Hematopoietic multipotent progenitor cell (in vitro differentiated cells): ENCODE data around the gene CAMK1D. TPM values are rescaled to one million over a fixed set of nuclear protein-coding genes. Genes with fewer than 3 reads are reported as not detected.
A peak's percentile ranks its signal among the peaks of the same experiment; 100 is the strongest.

Source experiments
- DNase-seq, 3 donors: peaks; one replicate each; pipeline ENCODE4 v3.0.0-alpha.2; 2011 to 2015; ENCODE audit warnings: low read depth in 2 of 3, low spot score in 2 of 3
- total RNA-seq: library from RNA; depleted of rRNA; stranded (reverse); fragments of >200 nt; gene quantifications from one replicate; pipeline ENCODE4 v1.2.3, GENCODE V29; 2012

The CAMK1D gene
- total RNA-seq, 1 donor = 25.6 TPM

DNA sequence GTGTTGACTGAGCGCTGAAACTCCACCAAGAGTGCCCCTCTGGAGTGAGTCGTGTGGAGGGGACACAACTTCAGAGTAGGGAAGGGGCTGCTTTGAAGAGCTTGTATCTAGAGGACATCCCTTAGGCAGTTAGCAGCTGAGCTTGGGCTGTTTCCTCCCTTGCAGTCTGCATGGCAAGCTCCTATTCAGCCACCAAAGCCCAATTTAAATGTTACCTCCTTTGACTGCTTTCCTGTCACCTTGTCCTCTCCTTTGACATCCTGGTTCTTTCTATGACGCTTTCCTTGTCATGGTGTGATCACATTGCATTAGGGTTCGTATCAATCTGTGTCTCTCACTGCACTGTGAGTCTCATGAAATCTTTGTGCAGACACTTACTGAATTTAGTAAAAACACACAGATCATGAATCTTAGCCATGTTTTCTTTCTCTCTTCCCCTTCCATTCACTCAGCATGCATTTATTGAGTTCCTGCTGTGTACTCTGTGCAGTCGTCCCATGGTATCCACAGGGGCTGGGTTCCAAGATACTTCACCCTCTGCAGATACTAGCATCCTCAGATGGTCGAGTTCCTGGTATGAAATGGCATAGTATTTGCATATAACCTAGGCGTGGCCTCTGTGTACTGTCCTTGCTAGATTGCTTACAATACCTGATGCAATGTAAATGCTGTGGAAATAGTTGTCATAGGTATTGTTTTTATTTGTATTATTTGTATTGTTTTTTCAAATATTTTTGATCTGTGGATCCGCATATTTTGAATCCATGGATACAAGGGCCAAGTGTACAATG, 423.6 kb downstream of the CAMK1D start:
- DNase-seq = no peak

DNA sequence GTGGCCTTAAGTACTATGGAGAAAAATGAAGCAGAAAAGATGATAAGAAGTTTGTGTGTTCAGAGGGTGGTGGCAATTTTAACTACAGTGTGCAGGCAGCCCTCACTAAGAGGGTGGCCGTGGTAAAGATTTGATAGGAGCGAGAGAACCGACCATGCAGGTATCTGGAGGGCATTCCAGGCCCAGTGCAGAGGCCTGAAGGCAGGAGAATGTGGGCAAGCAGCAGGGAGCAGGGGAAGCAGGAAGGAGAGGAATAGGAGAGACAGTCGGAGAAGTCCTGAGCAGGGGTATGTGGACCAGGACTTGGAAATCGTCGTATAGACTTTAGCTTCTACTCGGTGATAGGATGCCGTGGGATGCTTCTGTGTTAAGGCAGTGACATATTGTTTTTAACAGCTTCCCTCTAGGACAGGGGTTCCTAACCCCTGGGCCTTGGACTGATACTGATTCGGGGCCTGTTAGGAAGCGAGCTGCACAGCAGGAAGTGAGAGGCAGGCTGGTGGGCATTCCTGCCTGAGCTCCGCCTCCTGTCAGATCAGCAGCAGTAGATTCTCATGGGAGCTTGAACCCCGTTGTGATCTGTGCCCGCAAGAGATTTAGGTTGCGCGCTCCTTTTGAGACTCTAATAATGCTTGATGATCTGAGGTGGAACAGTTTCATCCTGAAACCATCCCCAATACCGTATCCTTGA, 425.0 kb downstream of the CAMK1D start:
- DNase-seq = no peak

DNA sequence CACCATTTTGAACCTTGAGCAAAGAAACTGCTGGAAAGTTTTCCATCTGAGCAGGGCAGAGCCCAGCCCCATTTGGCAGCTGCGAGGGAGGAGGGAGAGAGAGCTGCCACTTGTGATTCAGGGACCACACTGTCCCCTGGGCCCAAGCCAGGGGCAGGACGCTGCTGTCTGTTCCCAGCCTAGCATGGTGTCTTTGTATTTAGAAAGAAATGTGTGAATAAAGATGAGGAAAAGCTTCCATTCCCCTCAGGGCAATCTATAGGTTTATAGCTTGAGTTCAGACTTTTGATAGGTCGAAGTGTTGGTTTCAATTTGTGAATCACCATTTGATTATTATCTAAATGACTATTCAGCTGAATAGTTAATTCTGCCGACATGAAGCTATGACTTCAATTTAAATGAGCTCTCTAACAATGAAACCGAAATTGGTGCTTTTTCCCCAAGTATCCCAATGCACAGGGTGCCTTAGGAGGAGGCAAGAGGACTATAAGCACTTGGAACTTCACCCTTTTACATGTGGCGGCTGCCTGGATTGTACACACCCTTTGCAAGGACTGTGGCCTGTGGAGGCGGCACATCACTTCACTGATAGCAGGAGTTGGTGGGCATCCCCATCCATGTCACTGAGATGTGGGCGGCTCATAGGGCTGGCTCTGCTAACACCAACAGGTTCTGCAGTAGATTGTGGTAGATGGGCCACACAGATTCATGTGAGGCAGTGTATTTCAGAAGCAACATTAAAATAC, 428.7 kb downstream of the CAMK1D start:
- DNase-seq = no peak

DNA sequence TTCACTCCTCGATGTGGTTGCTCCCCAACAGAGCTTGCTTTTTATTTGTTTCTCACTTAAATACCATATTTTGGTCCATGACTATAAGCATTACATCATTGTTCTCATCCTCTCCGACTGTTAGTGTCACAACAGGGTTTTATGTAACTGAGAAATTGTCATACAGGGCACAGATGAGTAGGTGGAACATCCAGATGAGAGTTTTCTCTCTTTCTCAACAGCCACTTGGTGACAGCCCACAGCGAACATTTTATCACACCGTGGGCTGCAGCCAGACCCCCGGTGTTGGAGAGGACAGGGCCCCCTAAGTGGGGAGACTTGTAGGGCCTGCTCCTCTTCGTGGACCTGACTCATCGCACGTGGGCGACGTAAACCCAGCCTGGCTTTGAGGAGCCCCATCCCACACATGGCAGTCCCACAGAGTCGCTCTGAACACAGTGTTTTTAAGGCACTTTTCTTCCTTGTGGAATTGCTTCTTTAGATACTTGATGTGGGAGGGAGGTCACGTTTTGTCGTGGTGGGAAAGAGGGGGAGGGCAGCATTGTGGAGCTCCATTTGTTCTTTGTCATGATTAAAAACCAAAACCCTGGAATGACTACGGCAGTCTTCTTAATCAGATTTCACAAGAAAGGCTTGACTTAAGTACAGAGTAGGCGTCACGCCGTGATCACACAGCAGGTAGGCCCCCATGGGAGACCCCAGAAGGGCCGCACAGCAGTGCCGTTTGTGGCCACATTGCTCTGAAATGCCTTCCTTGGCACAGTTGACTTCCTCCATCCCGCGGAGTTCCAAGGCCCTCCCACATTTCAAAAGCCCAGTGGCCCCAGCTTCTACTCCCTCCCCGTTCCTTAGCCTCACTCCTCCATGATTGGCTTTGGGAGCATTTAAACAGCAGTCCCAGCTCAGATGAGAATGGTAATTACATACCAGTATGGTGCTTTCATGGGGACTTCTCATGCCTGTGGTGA, 431.6 kb downstream of the CAMK1D start:
- DNase-seq = no peak

DNA sequence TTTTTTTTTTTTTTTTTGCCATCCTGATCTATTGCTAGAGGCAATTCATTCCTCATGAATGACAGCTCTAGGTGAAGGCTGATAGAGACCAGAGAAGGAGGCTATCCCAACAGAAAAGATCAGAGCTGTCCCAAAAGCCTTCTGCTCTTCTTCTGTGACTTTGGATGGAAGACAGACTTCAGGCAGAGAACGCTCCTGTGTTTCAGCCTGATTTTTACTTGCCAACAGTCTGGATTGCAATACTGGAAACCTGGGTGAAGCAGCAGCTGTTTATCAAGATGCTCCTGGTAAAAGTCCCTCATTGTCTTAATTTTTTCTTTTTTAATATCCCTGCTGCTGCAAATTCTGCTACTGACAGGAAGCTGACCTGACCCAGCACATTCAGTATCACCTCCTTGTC, 432.6 kb downstream of the CAMK1D start:
- DNase-seq = no peak

DNA sequence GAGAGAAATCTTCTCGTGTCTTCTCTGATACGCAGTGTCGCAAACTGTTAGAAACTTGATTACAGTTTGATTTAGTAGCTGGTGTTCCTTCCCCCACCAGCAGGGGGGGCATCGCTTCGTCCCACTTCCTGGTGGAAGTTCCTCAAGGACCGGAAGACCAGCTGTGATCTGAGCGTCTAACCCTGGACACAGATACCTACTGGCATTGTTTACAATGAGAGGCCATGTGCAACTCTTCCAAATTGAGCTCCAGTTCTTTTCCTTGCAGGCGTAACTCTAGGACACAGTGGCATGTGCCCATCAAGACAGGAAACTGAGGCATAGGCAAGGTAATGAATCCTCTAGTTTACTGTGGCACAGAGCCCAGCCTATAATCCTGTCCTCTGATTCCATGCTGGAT, 433.2 kb downstream of the CAMK1D start:
- peak in 1 of 3 donors; percentile 2 for DNase-seq

DNA sequence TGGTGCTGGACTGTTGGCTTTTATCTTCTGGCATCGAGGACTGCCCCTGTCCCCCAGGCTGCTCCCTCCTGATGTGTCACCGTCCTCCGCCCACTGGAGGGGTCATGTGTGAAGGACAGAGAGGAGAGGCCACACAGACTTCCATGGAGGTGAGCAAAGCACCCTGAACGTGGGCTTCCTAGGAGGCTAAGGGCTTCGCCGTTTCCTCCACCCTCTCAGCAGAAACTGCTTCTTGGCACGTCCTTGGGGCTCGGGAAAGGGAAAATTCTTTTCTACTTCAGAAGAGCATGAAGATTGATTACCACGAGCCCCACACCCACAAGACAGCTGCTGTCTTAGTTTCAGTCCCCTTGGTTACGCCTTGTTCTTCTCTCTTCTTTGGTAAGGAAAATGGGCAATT, 433.9 kb downstream of the CAMK1D start:
- DNase-seq = no peak

DNA sequence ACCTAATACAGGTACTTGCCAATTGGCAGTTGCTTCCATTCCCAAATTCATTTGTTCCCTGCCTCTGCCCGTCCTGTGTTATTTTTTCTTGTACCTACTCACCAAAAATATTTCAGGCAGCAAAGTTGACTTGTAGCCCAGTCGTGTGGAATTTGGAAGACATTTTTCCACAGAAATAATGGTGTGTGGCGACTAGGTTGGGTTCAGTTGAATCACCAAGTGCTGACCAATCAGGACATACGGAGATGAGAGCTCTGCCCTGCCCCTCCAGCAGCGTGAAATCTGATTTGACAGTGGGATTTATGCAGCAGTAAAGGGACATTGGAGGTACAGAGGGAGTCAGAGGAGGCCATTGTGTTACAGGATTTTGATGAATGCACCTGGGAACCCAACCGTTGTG, 435.3 kb downstream of the CAMK1D start:
- no peak for DNase-seq

DNA sequence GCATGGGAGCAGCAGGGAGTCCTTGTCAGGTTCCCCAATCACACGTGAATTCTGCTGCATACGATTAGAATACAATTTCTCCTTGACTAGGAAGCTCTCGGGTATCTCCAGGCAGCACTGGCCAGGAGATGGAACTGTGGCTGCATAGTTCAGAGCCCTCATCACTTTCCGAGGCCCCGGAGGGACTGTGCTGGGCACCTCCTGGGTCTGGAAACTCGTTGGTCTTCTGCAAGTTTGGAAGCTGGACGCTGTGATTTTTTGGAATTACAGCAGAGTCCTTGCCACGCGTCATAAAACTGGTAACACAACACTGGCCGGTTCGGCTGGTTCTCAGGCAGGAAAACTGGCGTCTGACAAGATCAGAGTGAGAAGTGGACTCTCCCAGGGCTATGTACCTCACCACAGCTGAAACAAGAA, 436.1 kb downstream of the CAMK1D start:
- no peak for DNase-seq

DNA sequence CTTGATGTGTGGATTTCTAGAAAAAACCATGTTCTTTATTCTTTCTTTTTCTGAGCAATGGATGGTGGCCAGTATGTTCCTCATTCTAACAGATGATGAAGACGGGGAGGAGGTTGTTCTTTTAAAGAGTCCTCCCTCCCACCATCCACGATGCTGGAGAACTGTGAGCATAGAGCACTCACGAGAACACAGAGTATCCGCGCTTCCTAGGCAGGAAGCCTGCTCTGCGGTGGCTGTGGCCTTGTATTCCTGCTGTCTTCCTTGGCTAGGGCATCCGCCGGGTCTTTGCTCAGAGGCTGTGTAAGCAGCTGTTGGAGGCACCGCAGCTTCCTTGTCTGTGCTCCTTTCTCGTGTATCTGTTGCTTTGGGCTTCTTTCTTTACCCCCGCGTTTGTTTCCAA, 437.9 kb downstream of the CAMK1D start:
- no peak for DNase-seq

DNA sequence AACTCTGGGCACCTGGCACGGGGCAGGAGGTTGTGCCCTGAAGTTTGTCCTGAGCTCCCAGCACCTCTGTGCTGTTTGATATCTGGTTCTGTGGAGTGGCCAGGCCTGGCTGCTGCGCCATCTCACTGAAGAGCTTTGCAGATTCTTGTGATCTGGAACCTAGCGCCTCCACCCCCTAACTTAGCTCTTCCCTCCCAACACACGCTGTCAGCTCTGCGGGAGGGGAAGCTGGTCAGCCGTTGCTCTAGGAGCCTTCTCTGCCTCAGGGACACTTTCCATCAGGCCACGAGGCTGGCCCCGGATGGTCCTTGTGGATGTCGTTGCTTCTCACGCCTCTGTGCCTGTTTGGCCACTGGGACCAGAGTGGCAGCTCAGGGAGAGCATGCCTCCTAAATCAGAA, 438.9 kb downstream of the CAMK1D start:
- DNase-seq = no peak

DNA sequence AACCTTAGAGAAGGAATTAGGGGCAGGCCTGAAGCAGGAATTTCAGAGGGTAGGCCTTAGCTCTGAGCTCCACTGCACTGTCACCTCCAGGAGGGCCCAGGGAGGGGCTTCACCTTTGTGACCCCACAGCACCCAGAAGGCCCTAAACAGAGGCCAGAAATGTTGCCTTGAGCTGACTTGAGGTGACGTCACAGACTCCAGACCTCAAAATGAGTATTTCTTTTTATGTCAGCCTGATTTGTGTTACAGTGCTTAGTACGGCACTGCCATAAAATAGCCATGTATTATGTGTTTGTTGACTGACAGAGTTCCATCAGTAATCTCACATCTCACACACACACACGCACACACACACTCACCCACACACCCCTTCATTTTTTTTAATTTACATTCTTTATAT, 440.9 kb downstream of the CAMK1D start:
- no peak for DNase-seq

DNA sequence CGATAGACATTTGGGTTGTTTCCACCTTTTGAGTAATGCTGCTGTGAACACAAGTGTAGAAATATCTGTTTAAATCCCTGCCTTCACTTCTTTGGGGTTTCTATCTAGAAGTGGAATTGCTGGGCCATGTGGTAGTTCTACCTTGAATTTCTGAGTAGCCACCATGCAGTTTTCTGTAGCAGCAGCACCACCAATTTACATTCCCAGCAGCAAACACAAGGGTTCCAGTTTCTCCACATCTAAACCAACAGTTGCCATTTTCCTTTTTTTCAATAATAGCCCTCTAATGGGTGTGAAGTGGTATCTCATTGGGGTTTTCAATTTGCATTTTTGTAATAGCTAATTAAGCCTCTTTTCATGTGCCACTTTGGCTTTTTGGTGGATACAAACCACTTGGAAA, 442.4 kb downstream of the CAMK1D start:
- no peak for DNase-seq

DNA sequence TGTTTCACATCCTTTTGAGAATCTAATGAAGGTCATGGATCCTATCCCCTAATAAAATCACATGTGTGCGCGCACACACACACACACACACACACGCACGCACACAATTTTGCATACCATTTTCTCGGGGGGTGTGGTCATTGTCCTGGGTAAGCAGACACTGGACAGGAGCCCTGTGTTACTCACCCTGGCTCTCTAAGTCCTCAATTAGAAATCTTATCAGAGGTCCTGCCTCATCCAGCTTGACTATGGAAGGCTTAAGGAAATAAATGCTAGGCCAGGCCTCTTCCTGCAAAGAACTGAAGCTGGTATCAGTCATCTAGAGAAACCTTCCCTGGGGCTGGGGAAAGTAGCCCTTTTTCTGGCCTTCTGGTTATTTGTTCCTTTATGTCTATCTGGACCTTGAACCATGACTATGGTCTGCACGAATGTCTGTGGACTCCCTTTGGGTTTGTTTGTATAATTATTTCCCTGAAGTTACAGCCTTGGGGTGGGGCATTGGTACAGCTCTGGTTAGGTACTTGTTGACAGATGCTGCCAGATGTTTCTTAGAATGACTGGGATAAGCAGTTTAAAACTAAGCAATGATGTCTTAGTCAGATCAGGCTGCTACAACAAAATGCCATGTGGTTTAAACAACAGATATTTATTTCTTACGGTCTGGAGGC, 443.7 kb downstream of the CAMK1D start:
- DNase-seq = no peak

DNA sequence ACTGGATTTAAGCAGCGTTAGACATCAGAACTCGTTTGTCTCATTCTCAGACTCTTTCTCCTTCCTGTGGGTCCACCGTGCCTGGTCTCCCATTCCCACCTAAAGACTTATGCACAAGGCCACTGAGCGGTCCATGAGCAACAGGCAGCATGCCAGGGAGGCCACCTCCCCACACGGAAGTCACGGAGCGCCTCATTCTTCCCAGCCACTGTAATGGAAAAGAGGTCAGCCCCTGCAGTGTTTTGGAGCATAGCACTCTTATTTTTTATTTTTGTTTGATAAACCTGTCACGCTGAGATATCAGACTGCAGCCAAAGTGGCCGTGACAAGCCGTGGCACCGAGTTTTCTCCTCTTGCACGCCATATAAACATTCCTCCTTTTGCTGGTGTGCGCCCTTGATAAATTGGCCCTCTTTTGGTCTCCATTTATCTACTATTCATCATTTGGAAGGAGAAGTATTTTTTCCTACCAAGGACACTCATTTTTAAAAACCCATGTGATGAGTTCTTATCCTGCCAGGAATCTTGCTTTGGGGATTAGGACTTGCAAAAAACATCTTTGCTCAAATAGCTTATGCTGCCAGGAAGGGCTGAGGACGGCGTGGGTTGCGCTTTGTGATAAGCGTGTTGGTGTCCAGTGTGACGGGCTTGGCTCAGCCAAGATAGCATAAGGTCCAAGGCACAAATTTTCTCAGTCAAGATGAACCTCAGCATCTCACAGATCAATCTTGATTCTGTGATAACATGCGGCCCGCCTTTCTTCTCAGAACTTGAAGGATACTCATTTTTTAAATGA, 446.2 kb downstream of the CAMK1D start:
- DNase-seq = no peak

DNA sequence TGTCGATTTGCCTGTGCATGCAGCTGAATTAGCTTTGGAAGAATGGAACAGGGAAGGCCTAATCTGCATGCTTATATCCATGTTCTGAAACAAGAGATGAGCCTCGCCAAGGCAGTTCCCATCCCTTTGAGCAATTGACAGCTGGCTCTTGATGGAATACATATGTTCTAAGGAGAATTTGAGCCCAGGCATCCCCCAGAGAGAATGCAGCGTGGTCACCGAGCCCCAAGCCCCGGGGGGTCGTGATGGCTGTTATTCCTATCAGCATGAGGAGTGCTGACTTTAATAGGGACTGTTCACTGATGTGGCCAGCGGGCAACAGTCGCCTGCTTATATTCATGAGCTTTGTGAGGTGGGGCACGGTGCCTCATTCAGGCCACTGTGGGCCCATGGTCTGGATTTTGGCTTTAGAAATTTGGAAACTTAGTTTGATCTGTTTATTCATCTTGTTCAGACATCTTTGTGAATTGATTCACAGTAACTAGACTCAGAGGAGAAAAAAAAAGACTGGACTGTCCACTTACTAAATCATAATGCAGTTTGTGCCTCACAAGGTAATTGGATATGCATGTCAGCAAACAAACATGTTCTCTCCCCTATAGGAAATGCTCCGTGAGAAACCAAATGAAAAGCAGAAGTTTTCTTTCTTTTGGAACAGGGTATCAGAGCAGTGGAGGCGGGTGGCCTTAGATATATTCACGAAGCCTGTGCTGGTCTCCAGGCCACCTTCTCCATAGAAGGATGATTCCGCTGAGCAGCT, 447.2 kb downstream of the CAMK1D start:
- no peak for DNase-seq

DNA sequence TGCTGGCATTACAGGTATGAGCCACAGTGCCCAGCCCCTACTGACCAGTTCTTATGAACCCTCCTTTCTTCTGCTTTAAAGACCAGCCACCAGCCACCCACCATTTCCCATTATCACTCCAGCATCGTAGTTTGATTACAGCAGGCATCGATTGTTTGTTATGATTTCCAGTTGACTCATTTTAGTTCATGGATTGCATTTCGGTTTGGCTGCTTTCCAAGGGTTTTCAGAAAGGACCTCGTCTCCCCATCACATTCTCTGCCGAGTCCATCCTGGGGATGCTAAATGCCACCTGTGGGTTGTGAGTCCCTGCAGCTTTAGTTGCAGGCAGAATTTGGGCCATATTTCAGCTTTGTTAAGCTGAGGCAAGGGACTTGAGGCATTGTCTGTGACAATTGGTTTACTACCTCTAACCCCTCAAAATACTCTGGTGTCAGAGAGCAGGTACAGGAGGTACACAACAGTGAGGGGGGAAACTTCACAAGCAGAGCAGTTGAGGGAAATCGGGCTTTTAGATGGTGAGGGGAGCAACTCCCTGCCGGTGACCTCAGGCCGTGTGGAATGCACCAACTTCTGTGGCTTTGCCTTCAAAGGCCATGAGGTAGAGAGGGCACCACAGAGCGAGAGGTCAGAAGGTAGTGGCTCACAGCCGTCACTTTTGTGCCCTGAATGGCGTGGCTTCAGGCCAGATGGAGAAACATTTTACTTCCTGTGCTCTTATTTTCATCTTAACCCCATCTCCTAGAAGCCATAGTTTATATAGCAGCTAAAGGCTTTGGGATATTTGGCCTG, 448.3 kb downstream of the CAMK1D start:
- DNase-seq = no peak

DNA sequence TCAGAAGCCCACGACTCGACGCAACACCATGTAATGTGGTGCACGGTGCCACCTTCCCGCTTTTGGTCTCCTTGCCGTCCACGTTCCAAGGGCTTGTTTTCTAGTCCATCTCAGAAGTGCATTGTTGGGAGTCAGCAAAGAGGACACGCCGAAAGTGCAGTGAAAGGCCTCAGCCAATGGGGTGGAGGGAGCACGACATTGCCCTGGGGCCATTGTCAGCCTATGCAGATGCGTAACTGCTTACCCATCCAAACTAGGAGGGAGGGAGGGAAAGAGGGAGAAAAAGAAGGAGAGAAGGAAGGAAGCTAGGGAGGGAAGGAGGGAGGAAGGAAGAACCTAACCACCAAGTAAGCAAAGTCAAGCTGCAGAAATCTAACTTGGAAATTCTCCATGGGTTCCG, 449.8 kb downstream of the CAMK1D start:
- no peak for DNase-seq
